Raji (cell line): Measurements from ENCODE around the gene PGLYRP1.

Experiments
- POLR2A ChIP-seq: IDR thresholded peaks from 2 replicates; pipeline ENCODE4 v1.6.1; 2011; ENCODE audit warnings: low read depth, low read length, control low read depth; ENCODE audit not compliant: insufficient read depth

The PGLYRP1 gene

DNA sequence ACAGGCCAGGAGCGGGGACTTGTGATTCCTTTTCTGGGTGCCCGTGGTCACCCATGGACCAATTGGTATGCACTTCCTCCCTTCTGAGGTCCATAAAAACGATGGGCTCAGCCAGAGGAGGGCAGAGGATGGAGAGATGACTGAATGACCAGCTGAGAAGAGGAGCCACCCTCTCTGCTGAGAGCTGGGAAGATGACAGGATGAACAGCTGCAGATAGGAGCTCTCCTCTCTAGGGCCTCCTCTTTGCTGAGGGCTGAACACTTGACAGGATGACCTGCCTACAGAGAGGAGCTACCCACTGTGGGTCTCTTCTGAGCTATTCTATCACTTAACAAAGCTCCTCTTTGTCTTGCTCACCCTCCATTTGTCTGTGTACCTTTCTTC, 13.9 kb upstream of the PGLYRP1 start:
- no peak for TF ChIP-seq POLR2A

DNA sequence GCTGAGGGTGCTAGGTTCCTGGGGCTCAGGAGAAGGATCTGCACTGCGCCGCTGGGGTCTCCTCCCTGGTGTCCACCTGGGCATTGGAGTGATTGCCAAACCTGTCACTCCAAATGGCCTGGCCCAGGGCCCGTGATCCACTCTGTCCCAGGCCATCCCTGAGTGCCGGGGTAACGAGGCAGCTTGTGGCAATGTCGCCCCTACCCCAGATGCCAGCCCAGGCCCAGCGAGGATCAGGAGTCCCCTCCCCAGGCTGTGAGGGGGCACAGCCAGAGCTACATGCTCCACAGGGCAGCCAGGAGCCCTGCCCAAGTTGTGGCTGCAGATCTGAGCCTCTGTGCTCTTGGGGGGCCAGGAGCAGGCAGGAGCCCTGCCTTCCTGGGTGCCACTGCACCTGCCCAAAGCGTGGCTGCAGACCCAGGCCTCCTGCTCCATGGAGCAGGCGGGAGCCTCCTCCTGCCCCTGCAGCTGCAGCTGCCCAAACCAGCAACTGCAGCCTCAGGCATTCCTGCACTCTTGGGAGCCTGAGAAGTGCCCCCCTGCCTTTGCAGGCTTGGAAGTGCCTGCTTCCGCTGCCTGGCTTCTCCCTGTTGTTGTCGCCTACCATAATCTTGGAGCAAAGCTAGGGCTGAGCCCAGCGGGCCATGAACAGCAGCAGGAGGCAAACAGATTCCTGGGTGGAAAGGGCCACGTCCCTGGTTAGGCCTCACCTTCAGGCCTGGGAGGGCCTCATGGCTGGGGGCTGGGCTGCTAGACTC, 13.3 kb upstream of the PGLYRP1 start:
- no peak for TF ChIP-seq POLR2A

DNA sequence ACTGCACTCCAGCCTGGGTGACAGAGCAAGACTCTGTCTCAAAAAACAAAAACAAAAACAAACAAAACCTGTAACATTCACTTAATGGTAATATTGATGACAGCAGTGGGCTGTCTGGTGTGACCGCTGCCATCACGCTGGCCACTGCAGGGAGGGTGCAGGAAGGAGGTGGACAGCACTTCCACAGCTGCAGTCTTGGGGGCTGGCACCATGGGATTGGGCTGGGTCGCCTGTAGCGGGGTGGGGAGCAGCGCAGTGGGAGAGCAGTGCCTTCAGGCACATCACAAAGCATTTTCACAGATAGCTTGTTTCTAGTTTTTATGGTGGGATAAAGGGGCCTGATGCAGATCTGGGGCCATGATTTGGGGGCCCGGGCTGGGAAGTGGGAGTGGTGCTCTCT, 12.7 kb upstream of the PGLYRP1 start:
- TF ChIP-seq POLR2A: no peak

DNA sequence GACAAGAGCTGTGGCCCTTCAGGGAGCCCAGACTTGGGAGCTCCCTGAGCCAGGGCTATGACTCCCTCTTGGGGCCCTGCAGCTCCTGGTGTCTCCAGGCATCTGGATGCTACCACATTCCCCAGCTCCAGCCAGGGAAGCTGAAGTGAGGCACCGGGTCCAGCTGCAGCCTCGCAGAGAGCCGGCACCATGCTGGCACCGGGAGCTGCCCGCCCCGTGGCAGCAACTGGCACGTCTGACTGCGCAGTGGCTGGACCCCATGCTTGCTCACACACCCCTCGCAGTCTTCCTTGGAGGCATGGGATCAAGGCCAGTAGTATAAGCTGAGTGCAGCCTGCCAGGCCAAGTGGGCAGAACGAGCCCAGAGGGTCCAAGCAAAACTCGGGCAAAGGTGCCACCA, 10.5 kb upstream of the PGLYRP1 start:
- TF ChIP-seq POLR2A: no peak

DNA sequence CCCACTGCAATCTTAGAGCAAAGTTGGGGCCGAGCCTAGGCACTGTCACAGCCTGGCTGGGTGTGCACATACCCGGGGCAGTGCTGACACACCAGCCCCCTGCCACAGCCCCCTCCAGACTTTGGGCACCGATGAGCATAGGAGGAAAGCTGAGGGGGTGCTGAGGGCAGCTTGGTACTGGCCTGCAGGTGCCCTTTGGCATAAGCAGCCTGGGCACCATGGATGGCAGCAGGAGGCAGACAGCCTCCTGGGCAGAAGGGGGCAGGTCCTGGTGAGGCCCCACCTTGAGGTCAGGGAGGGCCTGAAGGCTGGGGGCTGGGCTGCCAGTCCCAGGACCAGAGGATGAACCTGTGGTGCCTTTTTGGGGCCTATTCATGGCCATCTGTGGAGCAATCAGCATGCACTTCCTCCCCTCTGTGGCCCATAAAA, 9.8 kb upstream of the PGLYRP1 start:
- TF ChIP-seq POLR2A: no peak

DNA sequence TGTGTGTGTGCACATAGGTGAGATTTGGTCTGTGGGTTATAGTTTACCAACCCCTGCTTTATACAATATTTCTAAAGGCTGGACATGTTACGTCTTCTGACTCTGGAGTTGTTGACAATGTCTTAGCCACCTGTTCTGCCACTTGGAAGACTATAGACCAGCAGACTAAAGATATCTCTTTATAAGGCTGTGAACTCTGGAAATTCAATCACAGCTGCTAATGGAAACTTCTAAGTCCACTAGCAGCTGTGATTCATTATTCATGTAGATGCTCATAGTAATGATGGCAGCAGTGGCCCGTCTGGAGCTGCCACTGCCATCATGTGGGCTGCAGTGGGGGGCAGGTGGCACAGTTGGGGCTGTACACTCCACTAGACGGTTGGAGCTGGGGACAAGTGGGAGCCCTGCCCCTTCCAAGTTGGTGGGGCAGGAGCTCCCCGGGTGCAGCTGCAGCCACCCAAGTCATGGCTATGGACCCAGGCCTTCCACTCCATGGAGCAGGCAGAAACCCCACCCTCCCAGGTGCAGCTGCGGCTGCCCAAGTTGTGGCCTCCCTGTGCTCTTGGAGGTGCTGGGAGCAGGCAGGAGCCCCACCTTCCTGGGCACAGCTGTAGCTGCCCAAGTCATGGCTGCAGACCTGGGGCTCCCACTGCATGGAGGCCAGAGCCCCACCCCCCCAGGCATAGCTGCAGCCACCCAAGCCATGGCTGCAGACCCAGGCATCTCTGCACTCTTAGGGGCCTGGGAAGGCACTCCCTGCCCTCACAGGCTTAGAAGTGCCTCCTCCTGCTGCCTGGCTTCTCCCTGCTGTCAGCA, 9.1 kb upstream of the PGLYRP1 start:
- TF ChIP-seq POLR2A: no peak

DNA sequence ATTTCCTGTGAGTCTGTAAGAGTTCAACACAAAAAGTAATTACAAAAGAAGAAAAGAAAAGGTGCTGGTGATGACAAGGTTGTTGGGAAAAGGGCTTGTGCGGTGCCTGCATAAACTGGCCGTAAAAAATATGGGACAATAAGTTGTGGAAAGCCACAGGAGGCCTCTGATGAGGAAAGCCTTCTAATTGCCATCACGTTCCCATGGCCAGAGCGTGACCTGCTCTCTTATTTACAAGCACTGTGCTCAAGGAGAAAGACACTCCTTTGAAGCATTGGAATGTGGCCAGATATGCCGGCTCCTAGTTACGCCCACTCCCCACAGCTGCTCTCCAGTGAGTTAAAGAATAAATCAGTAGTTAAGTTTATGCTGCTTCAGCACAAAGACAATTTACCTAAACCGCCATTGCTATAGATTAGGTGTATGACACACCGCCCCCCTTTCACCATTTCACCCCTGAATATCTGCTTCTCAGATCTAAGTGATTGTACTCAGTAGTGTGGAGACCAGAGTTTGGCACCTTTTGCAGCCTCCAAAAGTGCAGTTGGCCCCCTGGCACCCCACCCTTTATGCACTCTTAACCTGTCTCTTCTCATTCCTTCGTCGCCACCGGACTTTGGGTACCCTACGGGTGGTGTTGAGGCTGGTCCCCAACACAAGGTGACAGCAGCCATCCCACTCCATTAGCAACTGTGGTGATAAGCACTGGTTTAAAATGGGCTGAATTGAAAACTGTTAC, 8.1 kb upstream of the PGLYRP1 start:
- TF ChIP-seq POLR2A: no peak

DNA sequence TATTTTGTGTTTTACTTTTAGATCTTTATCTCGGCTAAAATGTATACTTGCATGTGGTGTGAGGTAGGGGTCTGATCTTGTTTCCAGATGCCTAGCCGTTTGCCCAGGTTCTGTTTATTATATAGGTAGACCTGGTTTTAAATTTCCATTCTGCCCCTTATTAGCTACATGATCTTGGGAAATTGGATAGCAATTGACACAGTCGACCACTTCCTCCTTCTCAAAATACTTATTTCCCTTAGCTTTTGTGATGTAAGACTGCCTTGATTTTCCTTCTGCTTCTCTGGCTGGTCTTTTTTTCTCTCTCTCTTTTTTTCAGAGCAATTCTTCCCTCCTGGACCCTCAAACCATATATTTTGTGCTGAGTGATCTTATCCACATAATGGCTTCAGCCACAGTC, 3.0 kb upstream of the PGLYRP1 start:
- TF ChIP-seq POLR2A: no peak

DNA sequence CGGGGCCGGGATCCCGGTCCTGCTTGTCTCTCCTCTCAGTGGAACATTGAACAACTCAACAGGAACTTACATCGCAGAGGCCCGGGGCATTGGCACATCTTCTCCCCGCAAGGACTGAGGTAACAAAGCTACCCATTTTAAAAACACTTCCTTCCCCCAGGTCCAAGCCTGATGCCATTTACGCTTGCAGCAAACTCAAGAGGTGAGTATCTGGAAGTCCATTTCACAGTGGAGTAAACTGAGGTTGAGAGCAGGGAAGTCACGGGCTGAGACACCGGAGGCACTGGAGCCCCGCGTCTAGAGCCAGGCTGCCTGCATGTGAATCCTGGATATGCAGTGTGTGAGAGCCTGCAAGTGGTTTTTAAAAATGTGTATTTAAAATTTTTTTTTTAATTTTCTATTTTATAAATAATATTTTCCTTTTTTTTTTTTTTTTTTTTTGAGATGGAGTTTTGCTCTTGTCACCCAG, 492 bp upstream of the PGLYRP1 start:
- no peak for TF ChIP-seq POLR2A

DNA sequence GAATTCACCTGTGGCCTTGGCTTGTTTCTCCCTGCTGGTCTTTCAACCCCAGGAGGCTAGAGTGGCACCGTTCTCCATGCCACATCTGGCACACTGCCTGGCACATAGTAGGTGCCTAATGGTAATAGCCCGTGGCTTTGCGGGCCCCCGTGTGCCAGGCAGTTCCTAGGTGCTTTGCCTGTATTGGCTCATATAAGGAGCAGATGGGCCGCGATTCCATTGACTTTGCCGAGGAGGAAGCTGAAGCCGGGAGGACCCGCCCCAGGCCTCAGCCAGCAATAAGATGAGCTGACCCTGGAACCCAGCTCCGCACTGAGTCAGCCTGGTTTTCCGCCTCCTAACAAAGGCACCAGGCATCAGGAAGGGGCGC, 807 bp downstream of the PGLYRP1 start:
- no peak for TF ChIP-seq POLR2A

DNA sequence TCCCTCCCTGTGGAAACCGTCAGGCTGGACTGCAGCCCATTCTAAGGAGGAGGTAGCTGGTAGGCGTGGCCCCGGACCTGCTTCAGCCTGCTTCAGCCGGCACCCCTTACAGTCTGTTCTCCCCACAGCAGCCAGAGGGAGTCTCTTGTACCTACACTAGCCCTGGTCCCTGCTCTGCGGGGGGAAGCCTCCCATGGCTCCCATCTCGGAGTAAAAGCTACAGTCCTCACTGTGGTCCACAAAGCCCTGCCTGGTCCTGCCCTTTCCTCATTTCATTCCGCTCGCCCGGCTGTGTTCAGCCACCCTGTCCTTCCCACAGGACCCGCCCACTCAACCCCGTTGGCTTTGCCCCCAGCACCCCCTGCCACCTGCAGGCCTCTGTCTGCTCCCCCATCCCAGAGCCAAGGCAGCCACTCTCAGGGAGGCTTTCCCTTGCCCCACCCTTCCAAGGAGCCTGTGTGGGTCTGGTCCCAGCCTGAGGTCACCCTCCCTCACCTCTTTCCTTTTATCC, 1.3 kb downstream of the PGLYRP1 start:
- no peak for TF ChIP-seq POLR2A

DNA sequence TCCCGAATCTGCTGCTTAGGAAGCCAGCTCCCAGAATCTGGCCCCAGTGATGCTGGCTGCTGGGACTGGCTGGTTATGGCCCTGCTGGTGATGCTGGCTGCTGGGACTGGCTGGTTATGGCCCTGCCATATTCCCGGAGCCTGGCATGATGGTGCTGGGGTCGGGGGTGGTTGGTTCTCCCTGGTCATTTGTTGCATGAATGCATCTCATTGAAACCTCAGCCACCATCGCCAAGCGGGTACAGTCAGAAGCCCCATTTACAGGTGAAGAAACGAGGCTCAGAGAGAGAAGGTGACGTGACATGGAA, 2.1 kb downstream of the PGLYRP1 start:
- TF ChIP-seq POLR2A: no peak

DNA sequence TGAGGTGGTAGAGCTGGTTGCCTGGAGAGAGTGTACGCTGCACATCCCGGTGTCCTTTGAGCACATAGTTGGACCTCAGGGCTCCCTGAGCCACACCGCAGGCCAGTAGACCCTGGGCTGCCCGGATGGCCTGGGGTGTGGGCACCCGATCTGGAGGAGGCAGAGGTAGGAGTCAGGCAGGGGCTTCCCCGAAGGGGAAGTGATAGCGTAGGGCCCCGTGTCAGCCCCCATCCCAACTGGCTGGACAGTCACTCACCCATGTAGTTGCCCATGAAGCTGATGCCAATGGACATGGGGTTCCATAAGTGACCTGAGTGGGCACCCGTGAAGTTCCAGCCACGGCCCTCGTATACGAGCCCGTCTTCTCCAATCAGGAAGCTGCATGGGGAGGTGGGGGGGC, 3.6 kb downstream of the PGLYRP1 start:
- TF ChIP-seq POLR2A: no peak

DNA sequence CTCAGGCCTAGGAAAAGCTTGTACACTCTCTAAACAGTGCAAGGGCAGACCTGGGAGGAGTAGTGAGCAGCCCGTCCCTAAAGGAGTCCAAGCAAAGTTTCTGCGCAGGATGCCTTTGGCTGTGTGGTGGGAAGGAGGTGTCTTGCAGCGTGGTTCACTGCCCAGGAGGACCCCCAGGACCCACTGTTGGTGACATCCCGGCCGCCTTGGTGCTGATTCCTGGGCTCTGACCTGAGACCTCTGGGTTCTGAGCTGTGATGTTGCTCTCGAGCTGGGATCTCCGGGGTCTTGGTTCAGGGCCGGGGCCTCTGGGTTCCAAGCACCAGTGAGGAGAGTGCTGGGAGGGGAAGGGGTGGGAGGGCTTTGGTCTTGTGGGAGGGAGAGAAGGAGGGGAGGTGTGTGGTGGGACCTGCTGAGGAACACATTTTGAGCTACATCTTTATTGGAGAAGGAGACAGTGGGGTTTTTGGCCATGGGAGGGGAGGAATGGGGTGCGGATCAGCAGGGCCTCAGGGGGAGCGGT, 4.1 kb downstream of the PGLYRP1 start:
- no peak for TF ChIP-seq POLR2A

DNA sequence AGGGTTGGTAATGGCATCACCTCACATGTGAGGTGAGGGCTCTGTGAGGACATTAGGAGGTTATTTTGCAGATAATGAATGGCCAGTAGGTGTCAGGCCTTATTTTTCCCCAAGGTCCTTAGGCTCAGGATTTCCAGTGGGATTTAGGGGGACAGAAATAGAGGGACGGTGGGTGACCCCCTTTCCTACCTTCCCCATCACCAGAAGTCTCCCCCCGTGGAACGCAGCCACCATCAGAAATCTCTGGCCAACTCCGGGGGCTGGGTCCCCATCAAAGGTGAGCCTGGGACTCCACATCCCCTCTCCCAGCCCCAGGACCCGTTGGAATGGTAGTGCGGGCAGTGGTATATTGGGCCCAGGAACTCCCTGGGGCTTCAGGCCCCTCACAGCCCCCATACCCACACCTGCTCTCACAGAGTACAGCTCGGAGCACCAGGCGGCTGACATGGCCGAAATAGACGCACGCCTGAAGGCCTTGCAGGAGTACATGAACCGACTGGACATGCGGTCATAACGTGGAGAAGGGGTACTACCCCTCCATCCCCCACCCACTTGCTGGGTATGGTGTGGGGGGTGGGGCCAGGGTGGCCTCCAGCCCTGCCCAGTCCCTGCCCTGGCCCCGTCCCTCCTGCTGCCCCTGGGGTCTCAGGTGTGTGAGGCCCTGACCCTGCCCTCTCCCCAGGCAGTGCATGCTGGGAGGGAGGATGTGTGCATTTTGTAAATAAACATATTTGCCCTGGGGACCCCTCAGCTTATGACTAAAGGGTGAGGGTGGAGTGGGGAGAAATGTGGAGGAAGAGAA, 4.8 kb downstream of the PGLYRP1 start:
- TF ChIP-seq POLR2A: no peak

DNA sequence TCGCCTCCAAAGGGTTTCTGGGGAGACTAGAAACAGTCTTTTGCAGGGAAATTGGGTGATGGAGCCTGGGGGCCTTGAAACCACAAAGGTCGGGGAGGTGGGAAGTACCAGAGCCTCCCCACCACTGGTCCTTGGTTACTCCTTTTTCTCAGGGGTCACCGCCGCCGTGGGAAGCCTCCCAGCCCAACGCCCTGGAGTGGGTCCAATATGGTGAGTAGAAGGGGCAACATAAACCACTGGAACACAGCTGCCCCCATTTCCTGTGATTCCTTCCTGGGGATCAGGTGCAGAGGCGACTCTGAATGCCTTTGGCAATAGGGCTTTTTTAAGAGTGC, 5.8 kb downstream of the PGLYRP1 start:
- no peak for TF ChIP-seq POLR2A
